Caco-2 (cell line): Measurements from ENCODE around the gene OR2G6. TPM values are rescaled to one million over a fixed set of nuclear protein-coding genes. Genes with fewer than 3 reads are reported as not detected.
"Not testable (repeated sequence)": the region's sequence is repeated elsewhere in the genome, so short reads cannot be mapped to it uniquely, and the experiment has no call there.

ENCODE experiments used
- BruUV-seq: library from RNA; stranded (reverse); fragments of 400-500 nt; replicated peaks from 2 replicates; lab custom pipeline; 2021; lab: Mats Ljungman, UMichigan
- CTCF ChIA-PET: fragments of 300-600 bp; sonication (Branson Sonifier 250); formaldehyde crosslinking; loops from one replicate; lab custom pipeline; 2022; ENCODE audit warnings: antibody characterized with exemption; lab: Charles Lee
- POLR2A ChIA-PET: fragments of 300-600 bp; sonication (Branson Sonifier 250); formaldehyde crosslinking; loops from one replicate; lab custom pipeline; 2022; ENCODE audit warnings: antibody characterized with exemption; lab: Charles Lee
- DNase-seq, 2 experiments: peaks; one replicate each; pipeline versions ENCODE4 v3.0.0 to v3.0.0-alpha.2; 2020 to 2022
- H3K27me3 ChIP-seq: replicated peaks from 2 replicates; pipeline ENCODE4 v1.6.0; 2011; ENCODE audit warnings: low read length; ENCODE audit not compliant: control insufficient read depth, insufficient read depth
- H3K36me3 ChIP-seq: 2 replicates; pipeline ENCODE4 v1.5.1; 2011; ENCODE audit warnings: low read length; ENCODE audit not compliant: control insufficient read depth, insufficient read depth
- H3K4me1 ChIP-seq: fragments of 250-450 bp; sonication (Bioruptor Pico); 2 replicates; pipeline ENCODE4 v1.5.1; 2020; ENCODE audit warnings: mild to moderate bottlenecking
- H3K4me3 ChIP-seq: 2 replicates; pipeline ENCODE4 v1.5.1; 2011; ENCODE audit warnings: low read depth, mild to moderate bottlenecking, control low read depth, low read length
- H3K9me3 ChIP-seq: fragments of 250-450 bp; sonication (Bioruptor Pico); 2 replicates; pipeline ENCODE4 v1.5.1; 2020; ENCODE audit warnings: mild to moderate bottlenecking, moderate library complexity
- H3K27ac Mint-ChIP-seq: one replicate; pipeline ENCODE4 v1.8.0; 2022; ENCODE audit warnings: mixed read lengths; ENCODE audit not compliant: unreplicated experiment
- H3K27me3 Mint-ChIP-seq: one replicate; pipeline ENCODE4 v1.8.0; 2022; ENCODE audit warnings: mixed read lengths; ENCODE audit not compliant: insufficient read depth, unreplicated experiment
- H3K36me3 Mint-ChIP-seq: one replicate; pipeline ENCODE4 v1.8.0; 2022; ENCODE audit warnings: mild to moderate bottlenecking, mixed read lengths; ENCODE audit not compliant: insufficient read depth, unreplicated experiment
- H3K4me1 Mint-ChIP-seq: one replicate; pipeline ENCODE4 v1.8.0; 2022; ENCODE audit warnings: low read depth, mixed read lengths; ENCODE audit not compliant: unreplicated experiment
- H3K4me3 Mint-ChIP-seq: one replicate; pipeline ENCODE4 v1.8.0; 2022; ENCODE audit warnings: mild to moderate bottlenecking, moderate library complexity, mixed read lengths; ENCODE audit not compliant: unreplicated experiment
- H3K9me3 Mint-ChIP-seq: one replicate; pipeline ENCODE4 v1.8.0; 2022; ENCODE audit warnings: mixed read lengths; ENCODE audit not compliant: unreplicated experiment
- intact Hi-C: fragments of 100-400 bp; cut with micrococcal nuclease; formaldehyde crosslinking; loops from one replicate; pipeline ENCODE4 v1.10.0; 2022; ENCODE audit not compliant: unreplicated experiment
- total RNA-seq: library from RNA; stranded (reverse); gene quantifications from 2 replicates; pipeline ENCODE4 v1.2.3, GENCODE V29; 2022

The OR2G6 gene
- total RNA-seq, 1 experiment from 2014 or later: not detected

GRCh38 chr1:248481686-248482579, 25.9 kb upstream of the OR2G6 start:
- intact Hi-C loops, POLR2A ChIA-PET, H3K36me3 ChIP-seq, H3K9me3 Mint-ChIP-seq, H3K9me3 ChIP-seq, H3K27me3 Mint-ChIP-seq, H3K4me1 Mint-ChIP-seq, H3K4me3 ChIP-seq, BruUV-seq, DNase-seq, H3K27me3 ChIP-seq, H3K27ac Mint-ChIP-seq, H3K4me1 ChIP-seq, H3K4me3 Mint-ChIP-seq, CTCF ChIA-PET, H3K36me3 Mint-ChIP-seq: not testable (repeated sequence)

GRCh38 chr1:248488289-248488688, 19.6 kb upstream of the OR2G6 start, which contains the start of gene OR2T5:
OR2T5 (plus strand) TSS chr1:248488589; CDS start chr1:248488589, 0 bp downstream.
- POLR2A ChIA-PET, BruUV-seq, H3K4me1 Mint-ChIP-seq, DNase-seq, H3K27me3 Mint-ChIP-seq, intact Hi-C loops, H3K4me3 ChIP-seq, H3K36me3 ChIP-seq, H3K27ac Mint-ChIP-seq, H3K36me3 Mint-ChIP-seq, H3K4me1 ChIP-seq, H3K9me3 ChIP-seq, CTCF ChIA-PET, H3K4me3 Mint-ChIP-seq, H3K27me3 ChIP-seq, H3K9me3 Mint-ChIP-seq: not testable (repeated sequence)

- H3K27me3 Mint-ChIP-seq, H3K4me1 ChIP-seq, H3K9me3 ChIP-seq, POLR2A ChIA-PET, intact Hi-C loops, H3K27ac Mint-ChIP-seq, H3K36me3 ChIP-seq, BruUV-seq, H3K27me3 ChIP-seq, H3K4me3 Mint-ChIP-seq, H3K4me1 Mint-ChIP-seq, H3K36me3 Mint-ChIP-seq, CTCF ChIA-PET, DNase-seq, H3K4me3 ChIP-seq, H3K9me3 Mint-ChIP-seq: not testable (repeated sequence)
Measured at GRCh38 chr1:248496661-248497060, 11.2 kb upstream of the OR2G6 start.

GRCh38 chr1:248500305-248501035, 7.4 kb upstream of the OR2G6 start:
- H3K27me3 ChIP-seq, H3K4me1 Mint-ChIP-seq, H3K4me3 Mint-ChIP-seq, H3K9me3 Mint-ChIP-seq, H3K4me1 ChIP-seq, intact Hi-C loops, H3K27ac Mint-ChIP-seq, H3K9me3 ChIP-seq, POLR2A ChIA-PET, H3K27me3 Mint-ChIP-seq, BruUV-seq, H3K36me3 Mint-ChIP-seq, H3K4me3 ChIP-seq, CTCF ChIA-PET, H3K36me3 ChIP-seq, DNase-seq: not testable (repeated sequence)

GRCh38 chr1:248510217-248510616, 2.3 kb downstream of the OR2G6 start:
- CTCF ChIA-PET, H3K36me3 ChIP-seq, H3K9me3 Mint-ChIP-seq, H3K27me3 ChIP-seq, BruUV-seq, H3K9me3 ChIP-seq, POLR2A ChIA-PET, H3K27me3 Mint-ChIP-seq, intact Hi-C loops, H3K27ac Mint-ChIP-seq, H3K4me3 ChIP-seq, H3K36me3 Mint-ChIP-seq, DNase-seq, H3K4me3 Mint-ChIP-seq, H3K4me1 Mint-ChIP-seq, H3K4me1 ChIP-seq: not testable (repeated sequence)
